Stimulated activated CD4-positive, alpha-beta T cell treated with anti-CD3 and anti-CD28 coated beads, Interleukin-15, amount 100 ng/mL, for 1 hour (primary cell): ENCODE results near the gene DAPK1.

Experiments used
- DNase-seq, 2 donors: peaks; one replicate each; pipeline ENCODE4 v3.0.0-alpha.2; 2020; ENCODE audit warnings: low read depth in 1 of 2, low spot score in 1 of 2

Gene DAPK1

GRCh38 chr9:87592554-87593358 lies 95.1 kb downstream of the DAPK1 start:
- DNase-seq = no peak

GRCh38 chr9:87593359-87593980 lies 95.8 kb downstream of the DAPK1 start:
- no peak for DNase-seq

DNA sequence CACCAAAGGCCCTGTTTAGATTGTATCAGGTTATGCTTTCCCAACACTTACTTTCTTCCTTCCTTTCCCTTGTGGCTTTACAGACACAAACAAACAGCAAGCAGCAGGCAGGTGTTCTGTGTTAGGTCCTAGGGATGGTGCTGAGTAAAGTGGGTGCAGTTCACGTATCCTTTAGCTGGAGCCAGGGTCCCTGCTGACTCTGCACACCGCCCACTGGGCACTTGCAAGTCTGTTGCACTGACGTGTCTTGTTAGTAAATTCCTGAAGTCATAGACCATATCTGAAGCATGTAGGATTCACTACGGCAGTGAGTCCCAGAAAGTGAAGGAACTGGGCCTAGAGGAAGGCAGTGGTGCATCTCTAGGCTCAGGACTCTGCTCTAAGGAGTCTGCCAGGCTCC lies 96.5 kb downstream of the DAPK1 start:
- no peak for DNase-seq

DNA sequence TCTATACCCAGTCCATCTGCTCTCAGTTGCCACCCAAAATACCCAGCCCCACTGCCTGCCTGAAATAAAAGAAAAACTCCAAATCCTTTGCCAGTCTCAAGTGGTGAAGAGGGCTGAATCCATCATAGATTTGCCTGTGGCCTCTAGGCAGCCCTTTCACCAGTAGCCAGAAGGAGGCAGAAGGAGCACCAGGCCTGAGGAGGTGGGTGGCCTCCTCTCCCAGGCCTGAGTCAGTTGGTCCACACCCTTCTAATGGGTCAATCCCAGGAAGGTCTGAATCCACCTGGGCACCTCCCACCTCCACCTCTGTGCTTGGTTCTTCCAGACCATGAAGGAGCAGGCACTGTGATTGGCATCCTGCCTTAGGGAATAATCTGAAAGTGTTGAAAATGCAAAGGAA lies 97.0 kb downstream of the DAPK1 start:
- no peak for DNase-seq

DNA sequence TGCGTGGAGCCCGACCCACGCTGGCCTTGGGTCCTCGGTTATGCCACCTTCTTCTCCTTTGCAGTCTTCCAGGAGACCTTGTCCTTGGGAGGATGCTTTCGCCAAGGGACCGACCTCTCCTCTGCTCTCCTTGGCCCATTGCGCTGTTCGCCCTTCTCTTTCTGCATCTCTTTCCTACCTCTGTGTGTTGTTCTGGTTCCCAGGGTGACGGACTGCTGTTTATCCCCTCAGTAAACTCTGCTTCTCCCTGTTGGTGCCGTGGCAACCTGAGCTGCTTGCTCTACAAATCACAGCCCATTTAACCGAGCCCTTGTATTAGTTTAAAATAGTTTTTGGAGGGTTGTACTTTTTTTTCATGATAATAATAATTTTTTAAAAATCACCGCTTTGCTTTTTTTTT lies 97.9 kb downstream of the DAPK1 start:
- no peak for DNase-seq

DNA sequence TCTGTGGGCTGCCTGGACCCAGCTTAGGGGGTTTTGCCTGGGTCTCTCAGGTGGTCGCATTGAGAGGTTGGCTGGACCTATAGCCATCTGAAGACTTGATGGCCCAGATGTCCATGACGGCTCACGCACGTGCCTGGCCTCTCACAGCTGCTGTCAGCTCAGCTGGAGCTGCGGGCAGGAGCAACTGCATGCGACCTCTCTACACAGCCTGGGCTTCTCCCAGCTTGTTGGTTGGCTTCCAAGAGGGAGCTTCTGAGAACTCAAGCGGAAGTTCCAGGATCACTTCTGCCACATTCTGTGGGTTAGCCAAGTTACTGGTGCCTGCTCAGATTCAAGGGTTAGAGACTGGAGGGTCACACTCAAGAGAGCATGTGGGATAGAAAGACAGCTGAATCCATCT lies 99.2 kb downstream of the DAPK1 start:
- no peak for DNase-seq

DNA sequence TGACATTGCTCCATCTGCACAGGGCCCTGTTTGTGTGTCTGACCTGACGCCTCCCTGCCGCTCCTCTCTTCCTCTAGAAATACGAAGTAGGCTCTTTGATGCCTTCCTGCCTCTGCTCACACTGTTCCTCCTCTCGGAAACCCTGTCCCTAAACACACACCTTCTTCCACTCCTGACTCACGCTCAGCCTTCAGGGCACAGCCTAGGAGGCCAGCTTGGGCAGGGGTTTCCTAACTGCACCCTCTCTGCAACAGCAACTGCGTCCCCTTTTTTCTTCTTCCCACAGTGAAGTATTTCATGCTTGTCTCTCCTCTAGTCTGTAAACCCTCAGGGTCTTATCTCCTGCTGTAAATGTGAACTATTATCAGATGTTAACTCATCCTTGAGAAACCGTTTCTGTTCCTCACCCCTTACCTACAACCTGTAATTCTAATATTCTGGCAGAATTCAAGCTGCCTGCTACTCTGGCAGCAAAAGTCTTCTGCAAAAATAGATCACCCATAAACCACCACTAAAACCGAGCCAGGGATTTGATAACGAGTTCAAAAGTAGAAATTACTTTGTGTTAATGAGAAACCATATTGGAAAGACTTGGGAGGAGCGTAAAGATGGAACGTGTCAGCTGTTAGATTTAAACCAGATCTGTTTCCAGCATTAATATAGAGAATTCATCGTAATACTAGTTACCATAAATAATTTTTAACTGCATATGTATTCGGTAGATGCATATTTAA lies 100.2 kb downstream of the DAPK1 start:
- no peak for DNase-seq

GRCh38 chr9:87599901-87600610 lies 102.4 kb downstream of the DAPK1 start:
- no peak for DNase-seq

DNA sequence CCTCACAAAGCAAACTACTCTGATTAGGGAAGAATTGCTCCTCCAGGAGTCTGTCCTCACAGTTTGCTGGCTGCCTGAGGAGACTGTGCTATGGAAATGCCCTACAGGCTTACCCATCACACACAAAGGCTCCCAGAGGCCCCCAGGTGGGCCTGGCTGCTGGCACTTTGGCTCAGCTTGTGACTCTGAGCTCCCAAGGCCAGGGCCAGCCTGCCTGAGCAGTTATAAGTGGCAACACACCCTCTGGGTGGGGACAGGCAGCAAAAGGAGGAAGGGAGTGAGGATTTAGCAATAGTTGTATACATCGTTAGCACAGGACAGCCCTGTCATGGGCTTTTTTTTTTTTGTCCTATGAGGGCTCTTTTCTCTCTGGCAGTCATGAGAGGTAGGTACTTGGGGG lies 103.5 kb downstream of the DAPK1 start:
- no peak for DNase-seq

DNA sequence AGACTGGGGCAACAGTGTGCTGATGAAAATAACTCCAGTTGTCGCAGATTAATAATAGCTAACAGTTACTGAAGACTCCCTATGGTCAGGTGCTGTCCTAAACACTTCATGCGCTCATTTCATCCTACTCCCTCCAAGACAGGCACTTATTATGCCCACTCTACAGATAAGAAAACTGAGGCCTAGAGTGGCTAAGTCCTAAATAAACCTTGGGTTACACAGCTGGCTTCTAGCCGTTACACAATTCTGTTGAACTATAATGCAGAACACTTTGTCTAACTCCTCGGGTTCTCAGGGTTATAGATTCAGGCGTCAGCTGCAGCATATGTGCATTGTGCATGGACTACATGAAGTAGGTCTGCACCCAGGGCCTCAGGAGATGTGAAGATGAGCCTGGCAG lies 103.9 kb downstream of the DAPK1 start:
- no peak for DNase-seq

DNA sequence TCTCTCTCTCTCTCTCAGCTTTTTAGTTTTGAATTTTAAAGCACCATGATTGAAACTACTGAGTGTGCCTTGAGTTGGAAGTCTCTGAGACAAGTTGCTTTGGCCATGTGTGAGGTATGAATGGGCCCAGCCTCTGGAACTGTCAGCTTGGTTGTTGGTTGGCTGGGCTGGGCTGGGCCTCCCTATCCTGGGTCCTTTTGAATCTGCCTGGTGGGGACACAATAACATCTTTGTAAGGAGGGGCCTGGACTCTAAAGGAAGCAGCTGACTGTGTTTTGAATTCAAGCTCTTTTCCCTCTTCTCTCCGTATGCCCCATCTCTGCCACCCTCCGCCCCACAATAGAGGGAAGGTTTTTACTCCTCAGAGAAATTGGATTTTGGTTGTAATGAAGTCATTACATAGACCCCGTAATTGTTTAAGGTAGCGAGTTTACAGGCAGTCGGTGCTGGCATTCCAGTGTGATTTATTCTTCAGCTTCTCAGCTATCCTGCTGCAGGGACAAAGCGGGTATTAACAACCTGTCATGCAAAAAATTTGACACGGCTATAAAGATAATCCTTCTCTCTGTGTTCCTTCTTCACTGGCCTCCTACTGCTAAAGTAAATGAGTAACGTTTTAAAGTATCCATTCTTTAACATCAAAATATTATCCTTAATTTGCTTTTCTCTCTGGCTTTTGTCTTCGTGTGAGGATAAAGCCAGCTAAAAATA lies 105.4 kb downstream of the DAPK1 start:
- no peak for DNase-seq

DNA sequence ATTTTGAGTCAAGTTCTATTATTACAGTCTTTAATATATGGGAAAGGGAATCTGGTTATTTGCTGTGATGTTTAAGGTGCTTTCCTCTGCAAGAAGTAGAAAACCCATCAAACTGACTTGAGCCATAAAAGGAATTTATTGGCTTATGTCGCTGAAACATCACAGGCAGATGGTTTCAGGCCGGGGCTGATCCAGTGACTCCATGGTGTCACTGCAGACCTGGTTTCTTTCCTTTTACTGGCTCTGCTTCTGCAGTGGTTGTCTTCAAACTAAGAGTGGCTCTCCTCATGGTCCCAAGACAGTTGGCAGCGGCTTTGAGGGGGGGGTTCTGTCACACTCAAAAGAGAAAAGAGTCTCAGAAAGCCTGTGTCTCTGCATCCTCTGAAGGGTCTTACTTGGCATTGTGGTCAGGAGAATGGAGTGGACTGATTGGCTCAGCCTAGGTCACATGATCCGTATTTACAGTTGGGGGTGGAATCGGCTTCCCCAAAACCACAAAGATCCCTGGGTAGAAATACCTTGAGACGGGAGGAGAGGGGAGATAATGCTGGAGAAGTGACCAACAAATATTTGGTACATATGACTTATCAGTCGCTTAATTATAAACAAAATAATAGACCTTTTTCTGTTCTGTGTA lies 106.3 kb downstream of the DAPK1 start:
- DNase-seq = no peak

DNA sequence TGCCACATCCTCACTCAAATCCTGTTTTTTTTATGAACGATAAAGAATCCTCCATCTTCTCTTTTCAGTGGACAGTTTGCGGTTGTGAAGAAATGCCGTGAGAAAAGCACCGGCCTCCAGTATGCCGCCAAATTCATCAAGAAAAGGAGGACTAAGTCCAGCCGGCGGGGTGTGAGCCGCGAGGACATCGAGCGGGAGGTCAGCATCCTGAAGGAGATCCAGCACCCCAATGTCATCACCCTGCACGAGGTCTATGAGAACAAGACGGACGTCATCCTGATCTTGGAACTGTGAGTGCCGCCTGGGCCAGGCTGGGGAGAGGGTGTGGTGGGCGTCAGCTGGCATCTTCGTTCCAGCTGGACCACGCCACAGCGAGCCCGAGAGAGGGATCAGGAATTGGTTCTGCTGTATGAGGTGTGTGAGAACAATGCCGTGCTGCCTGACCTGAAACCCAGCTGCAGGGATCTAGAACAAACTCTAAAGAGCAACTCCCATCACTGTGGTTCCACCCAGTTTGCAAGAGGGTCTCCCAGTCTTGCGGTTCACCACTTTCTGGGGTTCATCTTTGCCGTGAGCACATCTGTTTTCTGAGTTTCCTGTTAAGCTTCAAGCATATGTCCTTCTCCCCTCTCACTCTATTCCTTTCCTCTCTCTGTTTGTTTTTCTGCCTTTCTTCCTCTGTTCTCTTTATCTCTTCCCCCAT lies 107.4 kb downstream of the DAPK1 start:
- no peak for DNase-seq

- DNase-seq = no peak
These were observed 108.0 kb downstream of the DAPK1 start for GRCh38 chr9:87605676-87606075.

- DNase-seq = no peak
These were observed 109.3 kb downstream of the DAPK1 start for GRCh38 chr9:87606841-87607521.

- DNase-seq = no peak
These were observed 110.2 kb downstream of the DAPK1 start for GRCh38 chr9:87607859-87608258.

DNA sequence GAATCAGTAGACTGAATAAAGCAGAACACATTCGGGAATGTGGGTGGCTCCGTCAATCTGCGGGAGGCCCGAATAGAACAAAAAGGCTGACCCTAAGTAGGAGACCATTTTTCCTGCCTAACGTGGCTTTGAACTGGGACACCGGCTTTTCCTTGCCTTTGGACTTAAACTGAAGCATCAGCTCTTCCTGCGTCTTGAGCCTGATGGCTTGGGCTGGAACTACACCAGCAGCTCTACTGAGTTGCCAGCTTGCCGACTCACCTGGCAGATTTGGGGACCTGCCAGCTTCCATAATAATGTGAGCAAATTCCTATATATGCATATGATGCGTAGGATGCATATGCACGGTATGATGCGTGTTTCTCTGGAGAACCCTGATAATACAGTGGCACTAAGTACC lies 111.3 kb downstream of the DAPK1 start:
- DNase-seq = no peak

- no peak for DNase-seq
These were observed 111.8 kb downstream of the DAPK1 start for GRCh38 chr9:87609486-87609885.
